ENCODE data around the gene SLC9A9. TPM values are rescaled to one million over a fixed set of nuclear protein-coding genes. Genes with fewer than 3 reads are reported as not detected.

Gene SLC9A9
- total and polyA plus RNA-seq, 2 donors (not counting 1 experiment from before 2014, with no cell fraction given): 14.3 to 74.0 TPM

GRCh38 chr3:143514109-143514508 lies 334.2 kb downstream of the SLC9A9 start:
- Histone ChIP-seq H4K20me1 (ENCODE audit: control insufficient read depth, extremely low read depth, insufficient read depth, low read length) (no peaks in the 10 kb centered on the region), H3K27me3 (ENCODE audit: control insufficient read depth, insufficient read depth, low read length) (no peaks in the 10 kb centered on the region)
- DNase-seq (ENCODE audit: low read depth in 2 of 2): no peak

DNA sequence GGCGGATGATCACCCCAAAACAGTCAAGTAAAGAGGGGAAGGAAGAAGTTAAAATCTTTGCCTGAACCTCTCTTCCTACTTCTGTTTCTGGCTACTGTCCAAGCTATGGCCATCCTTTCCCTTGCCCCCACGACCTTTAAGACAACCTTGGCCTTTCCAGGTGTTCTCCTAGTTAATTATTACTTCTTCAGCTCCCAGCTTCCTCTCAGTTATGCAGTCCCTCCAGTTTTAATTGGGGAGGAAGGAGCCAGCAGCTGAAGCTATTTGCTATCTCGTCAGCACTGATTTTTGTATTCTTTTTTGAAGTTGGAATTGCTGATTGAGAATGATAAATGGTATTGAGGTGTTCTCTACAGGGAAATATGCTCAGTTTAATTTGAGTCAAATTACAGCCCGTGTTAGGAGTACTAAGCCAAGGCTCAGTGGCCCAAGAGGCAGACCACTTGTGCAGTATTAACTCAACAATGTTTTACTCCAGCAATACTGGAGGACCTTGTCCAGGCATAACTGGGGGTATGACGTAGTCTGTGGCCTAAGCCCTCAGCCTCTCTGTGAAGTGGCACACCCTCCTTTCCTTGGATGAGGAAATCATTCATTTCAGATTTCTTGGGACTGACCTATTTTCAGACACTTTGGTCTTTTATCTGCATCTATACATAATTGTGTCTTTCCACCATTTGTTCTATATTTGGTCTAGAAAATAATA lies 336.9 kb downstream of the SLC9A9 start:
- H3K4me3 ChIP-seq (replicated peaks in 1 of 4; ENCODE audit: control extremely low read depth in 1 of 4, insufficient read depth in 1 of 4, low read depth in 3 of 4, low read length in 4 of 4): no peak overlapping the region
- no peaks in the 10 kb centered on the region for H3K27me3 ChIP-seq (ENCODE audit: control insufficient read depth, insufficient read depth, low read length)
- DNase-seq (ENCODE audit: low read depth in 2 of 2): no peak
- no peaks in the 10 kb centered on the region for H3K36me3 ChIP-seq (ENCODE audit: control insufficient read depth, insufficient read depth, low read length)
- H4K20me1 ChIP-seq (ENCODE audit: control insufficient read depth, extremely low read depth, insufficient read depth, low read length): no peaks in the 10 kb centered on the region
- no peak for TF ChIP-seq CTCF (conservative IDR thresholded peaks at IDR 0.05 in 1 of 2, IDR thresholded peaks at IDR 0.05 in 1 of 2; ENCODE audit: low read depth in 1 of 2, low read length in 2 of 2)
- no peak overlapping the region for H3K9ac ChIP-seq (ENCODE audit: insufficient read depth, low read length)
- H3K4me1 ChIP-seq (ENCODE audit: control insufficient read depth, extremely low read depth, insufficient read depth, low read length): peaks cover 2% of the 10 kb centered on the region
- H3K4me2 ChIP-seq (ENCODE audit: extremely low read depth, insufficient read depth, low read length): no peak overlapping the region
- H3K79me2 ChIP-seq (ENCODE audit: control insufficient read depth, insufficient read depth, low read length): no peaks in the 10 kb centered on the region
- no peak overlapping the region for H2AFZ ChIP-seq (ENCODE audit: low read length)
- H3K9me3 ChIP-seq (ENCODE audit: control insufficient read depth, insufficient read depth, low read depth, low read length): no peaks in the 10 kb centered on the region
- no peak overlapping the region for H3K27ac ChIP-seq (ENCODE audit: insufficient read depth, low read length)

More at GRCh38 chr3:143514109-143514508, 334.2 kb downstream of the SLC9A9 start:
- Histone ChIP-seq H3K4me1 (ENCODE audit: control insufficient read depth, extremely low read depth, insufficient read depth, low read length) (no peaks in the 10 kb centered on the region), H3K9me3 (ENCODE audit: control insufficient read depth, insufficient read depth, low read depth, low read length) (no peaks in the 10 kb centered on the region), H2AFZ (ENCODE audit: low read length) (no peak overlapping the region), H3K4me2 (ENCODE audit: extremely low read depth, insufficient read depth, low read length) (no peak overlapping the region), H3K9ac (ENCODE audit: insufficient read depth, low read length) (no peak overlapping the region), H3K27ac (ENCODE audit: insufficient read depth, low read length) (no peak overlapping the region), H3K36me3 (ENCODE audit: control insufficient read depth, insufficient read depth, low read length) (no peaks in the 10 kb centered on the region), H3K79me2 (ENCODE audit: control insufficient read depth, insufficient read depth, low read length) (no peaks in the 10 kb centered on the region), H3K4me3 (replicated peaks in 1 of 4; ENCODE audit: control extremely low read depth in 1 of 4, insufficient read depth in 1 of 4, low read depth in 3 of 4, low read length in 4 of 4) (no peak overlapping the region)
- no peak for TF ChIP-seq CTCF (conservative IDR thresholded peaks at IDR 0.05 in 1 of 2, IDR thresholded peaks at IDR 0.05 in 1 of 2; ENCODE audit: low read depth in 1 of 2, low read length in 2 of 2)
- TF ChIP-seq EZH2 (IDR thresholded peaks at IDR 0.05; ENCODE audit: low read length, missing control alignments): no peak

DNA sequence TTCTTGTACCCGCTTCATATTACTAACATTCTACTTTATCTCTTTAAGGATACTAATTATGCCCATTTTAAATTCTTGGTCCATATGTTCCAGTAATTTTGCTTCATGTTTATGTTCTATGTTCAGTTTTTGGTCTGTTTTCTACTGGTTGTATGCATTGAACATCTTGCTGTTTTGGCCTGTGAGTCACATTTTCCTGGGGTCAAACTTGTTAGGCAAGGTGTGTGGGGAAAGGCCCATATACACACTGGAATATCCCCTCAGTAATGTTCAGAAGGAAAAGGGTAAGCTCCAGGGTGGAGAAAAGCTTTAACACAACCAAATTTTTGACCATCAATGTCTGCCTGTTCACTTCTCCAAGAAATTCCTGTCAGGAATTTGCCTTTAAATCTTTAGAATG lies 337.7 kb downstream of the SLC9A9 start:
- Histone ChIP-seq H3K36me3 (ENCODE audit: control insufficient read depth, insufficient read depth, low read length) (no peaks in the 10 kb centered on the region), H3K27me3 (ENCODE audit: control insufficient read depth, insufficient read depth, low read length) (no peaks in the 10 kb centered on the region), H3K9me3 (ENCODE audit: control insufficient read depth, insufficient read depth, low read depth, low read length) (no peaks in the 10 kb centered on the region), H3K4me2 (ENCODE audit: extremely low read depth, insufficient read depth, low read length) (no peak overlapping the region), H3K4me1 (ENCODE audit: control insufficient read depth, extremely low read depth, insufficient read depth, low read length) (peaks cover 2% of the 10 kb centered on the region), H3K27ac (ENCODE audit: insufficient read depth, low read length) (no peak overlapping the region), H2AFZ (ENCODE audit: low read length) (no peak overlapping the region), H3K79me2 (ENCODE audit: control insufficient read depth, insufficient read depth, low read length) (no peaks in the 10 kb centered on the region), H4K20me1 (ENCODE audit: control insufficient read depth, extremely low read depth, insufficient read depth, low read length) (no peaks in the 10 kb centered on the region), H3K4me3 (replicated peaks in 1 of 4; ENCODE audit: control extremely low read depth in 1 of 4, insufficient read depth in 1 of 4, low read depth in 3 of 4, low read length in 4 of 4) (no peak overlapping the region), H3K9ac (ENCODE audit: insufficient read depth, low read length) (no peak overlapping the region)
- TF ChIP-seq CTCF (conservative IDR thresholded peaks at IDR 0.05 in 1 of 2, IDR thresholded peaks at IDR 0.05 in 1 of 2; ENCODE audit: low read depth in 1 of 2, low read length in 2 of 2): no peak
- no peak for TF ChIP-seq EZH2 (IDR thresholded peaks at IDR 0.05; ENCODE audit: low read length, missing control alignments)
- no peak for DNase-seq (ENCODE audit: low read depth in 2 of 2)

Measured in fibroblast of lung (primary cell).